Liver (tissue), 9 donors: ENCODE results near the gene XCR1. TPM values are rescaled to one million over a fixed set of nuclear protein-coding genes. Genes with fewer than 3 reads are reported as not detected.

Experiments
- DNase-seq: peaks from one replicate; pipeline ENCODE4 v3.0.0-alpha.2; 2017; ENCODE audit warnings: low spot score
- H3K27ac ChIP-seq, 2 donors: one replicate each; pipeline ENCODE4 v1.7.0; 2013; ENCODE audit warnings: inconsistent platforms in 2 of 2, low read length in 2 of 2, control low read depth in 1 of 2, low read depth in 1 of 2, mild to moderate bottlenecking in 1 of 2
- H3K27me3 ChIP-seq, 4 donors: one replicate each; pipeline versions ENCODE4 v1.6.1 to v1.7.0; 2013; ENCODE audit warnings: low read length in 3 of 4, inconsistent platforms in 1 of 4, mild to moderate bottlenecking in 1 of 4, moderate library complexity in 1 of 4; ENCODE audit not compliant: control insufficient read depth in 4 of 4, insufficient read depth in 4 of 4
- H3K36me3 ChIP-seq, 4 donors: one replicate each; pipeline versions ENCODE4 v1.6.1 to v1.7.0; 2013; ENCODE audit warnings: low read length in 3 of 4, mild to moderate bottlenecking in 3 of 4, low read depth in 1 of 4, moderate library complexity in 1 of 4; ENCODE audit not compliant: control insufficient read depth in 4 of 4, insufficient read depth in 3 of 4
- H3K4me1 ChIP-seq, 4 donors: one replicate each; pipeline versions ENCODE4 v1.6.1 to v1.7.0; 2013; ENCODE audit warnings: low read length in 3 of 4, mild to moderate bottlenecking in 3 of 4, moderate library complexity in 1 of 4; ENCODE audit not compliant: control insufficient read depth in 4 of 4, insufficient read depth in 4 of 4
- H3K4me3 ChIP-seq, 3 donors: one replicate each; pipeline versions ENCODE4 v1.6.1 to v1.7.0; 2013; ENCODE audit warnings: low read length in 3 of 3, control low read depth in 1 of 3, low read depth in 1 of 3, mild to moderate bottlenecking in 1 of 3
- H3K9ac ChIP-seq, 2 donors: one replicate each; pipeline ENCODE4 v1.7.0; 2013; ENCODE audit warnings: low read length in 2 of 2, mild to moderate bottlenecking in 2 of 2, moderate library complexity in 2 of 2, control low read depth in 1 of 2, low read depth in 1 of 2
- H3K9me3 ChIP-seq, 4 donors: one replicate each; pipeline versions ENCODE4 v1.6.1 to v1.7.0; 2013; ENCODE audit warnings: low read length in 3 of 4; ENCODE audit not compliant: control insufficient read depth in 4 of 4
- CTCF ChIP-seq: fragments of 150-350 bp; IDR thresholded peaks from 2 replicates; pipeline ENCODE4 v1.5.1; 2017; ENCODE audit warnings: improper control_type of control experiment, low read depth, low read length; ENCODE audit not compliant: missing input control
- FOXA1 ChIP-seq: IDR thresholded peaks from 2 replicates; pipeline ENCODE4 v1.6.1; 2016; ENCODE audit warnings: antibody characterized with exemption
- GABPA ChIP-seq, 2 donors: IDR thresholded peaks in 1 of 2; conservative IDR thresholded peaks in 1 of 2; 2 replicates each; pipeline ENCODE4 v1.6.1; 2016; ENCODE audit warnings: antibody characterized with exemption in 2 of 2, mild to moderate bottlenecking in 1 of 2, moderate library complexity in 1 of 2
- HNF4A ChIP-seq, 2 donors: conservative IDR thresholded peaks; 2 replicates each; pipeline ENCODE4 v1.6.1; 2016; ENCODE audit warnings: antibody characterized with exemption in 2 of 2, mild to moderate bottlenecking in 2 of 2
- HNF4G ChIP-seq: IDR thresholded peaks from 2 replicates; pipeline ENCODE4 v1.6.1; 2016; ENCODE audit warnings: antibody characterized with exemption
- JUND ChIP-seq, 2 donors: IDR thresholded peaks; 2 replicates each; pipeline ENCODE4 v1.6.1; 2016; ENCODE audit warnings: antibody characterized with exemption in 2 of 2
- MAX ChIP-seq: IDR thresholded peaks from 2 replicates; pipeline ENCODE4 v1.6.1; 2016; ENCODE audit warnings: antibody characterized with exemption
- NR2F2 ChIP-seq: IDR thresholded peaks from 2 replicates; pipeline ENCODE4 v1.6.1; 2016; ENCODE audit warnings: antibody characterized with exemption
- RAD21 ChIP-seq, 2 donors: IDR thresholded peaks; 2 replicates each; pipeline ENCODE4 v1.6.1; 2016; ENCODE audit warnings: antibody characterized with exemption in 2 of 2, mild to moderate bottlenecking in 2 of 2
- RXRA ChIP-seq, 2 donors: IDR thresholded peaks; 2 replicates each; pipeline ENCODE4 v1.6.1; 2017 to 2018; ENCODE audit warnings: antibody characterized with exemption in 2 of 2, mild to moderate bottlenecking in 1 of 2
- TAF1 ChIP-seq: conservative IDR thresholded peaks from 2 replicates; pipeline ENCODE4 v1.6.1; 2016; ENCODE audit warnings: antibody characterized with exemption, mild to moderate bottlenecking
- YY1 ChIP-seq: IDR thresholded peaks from 2 replicates; pipeline ENCODE4 v1.6.1; 2016; ENCODE audit warnings: antibody characterized with exemption, mild to moderate bottlenecking
- ZBTB33 ChIP-seq: IDR thresholded peaks from 2 replicates; pipeline ENCODE4 v1.6.1; 2016; ENCODE audit warnings: antibody characterized with exemption
- WGBS: extraction: QIAGEN DNeasy Blood & Tissue Kit; methylation state at CpG from one replicate; pipeline ENCODE4 v1.1.7; 2013; 5-methylcytosine and 5-hydroxymethylcytosine counted together
- polyA plus RNA-seq, 2 donors: library from polyadenylated mRNA; stranded (reverse) in 1 of 2; unstranded in 1 of 2; fragments of 200-250 nt in 1 of 2; fragments of >200 nt in 1 of 2; fragmentation: Nextera tagmentation in 1 of 2; extraction: Ambion mirVana in 1 of 2; gene quantifications; one replicate each; pipeline versions ENCODE4 v1.2.1 to v1.2.3, GENCODE V29; 2013 to 2015
- total RNA-seq, 2 donors: library from RNA; depleted of rRNA; stranded (reverse); fragments of >200 nt; gene quantifications; one replicate each; pipeline ENCODE4 v1.2.3, GENCODE V29; 2014
- TF ChIP-seq, protein P1 (sequence below): IDR thresholded peaks from 2 replicates; pipeline ENCODE4 v1.6.1; 2016; ENCODE audit warnings: antibody characterized with exemption
- TF ChIP-seq, protein P2 (sequence below): IDR thresholded peaks from 2 replicates; pipeline ENCODE4 v1.6.1; 2016; ENCODE audit warnings: antibody characterized with exemption, mild to moderate bottlenecking
- donor health status: healthy.
- donor health status: healthy.
- donor health status: healthy.
- donor health status: healthy.
- donor health status: healthy.

Gene XCR1
- total and polyA plus RNA-seq, 4 donors = under 0.01 to 0.08 (median 0.03) TPM; not detected in 1

DNA sequence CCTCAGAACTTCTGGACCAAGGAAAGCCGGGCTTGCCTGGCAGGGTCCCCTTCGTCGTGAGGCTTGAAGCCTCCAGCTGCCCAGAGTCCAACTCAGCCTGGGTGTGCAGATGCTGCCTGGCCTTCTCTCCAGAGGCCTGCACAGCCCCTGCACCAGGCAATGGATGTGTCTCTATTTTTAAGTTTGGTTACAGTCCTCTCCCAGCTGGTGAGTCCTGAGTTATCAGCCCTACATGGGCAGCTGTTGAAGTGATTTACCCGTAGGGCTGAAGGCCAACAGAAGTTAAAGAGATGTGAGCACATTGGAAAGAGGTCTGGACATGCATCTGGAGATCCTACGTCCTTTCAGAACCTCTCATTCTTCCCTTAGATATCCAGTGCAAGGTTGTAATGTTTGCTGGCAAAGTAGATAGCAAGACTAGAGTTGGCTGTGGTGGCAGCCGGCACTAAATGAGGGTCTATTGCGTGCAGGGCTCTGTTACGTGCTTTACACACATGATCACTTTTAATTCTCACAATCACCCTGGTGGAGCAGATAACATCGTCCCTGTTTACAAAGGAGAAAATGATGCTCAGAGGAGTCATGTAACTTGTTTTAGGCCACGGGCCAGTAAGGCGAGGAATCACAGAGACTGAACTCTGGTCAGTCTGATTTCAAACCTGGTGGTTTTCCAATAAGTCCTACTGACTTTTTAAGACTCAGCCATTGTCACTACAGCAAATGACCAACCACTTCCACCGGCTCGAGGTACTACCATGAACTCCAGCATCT is 41.6 kb downstream of the XCR1 start:
- TF ChIP-seq MAX (no peak), RXRA (IDR thresholded peaks at IDR 0.05) (no peak), HNF4A (conservative IDR thresholded peaks at IDR 0.05) (no peak), GABPA (IDR thresholded peaks at IDR 0.05 in 1 of 2, conservative IDR thresholded peaks at IDR 0.05 in 1 of 2) (no peak), ZBTB33 (no peak), HNF4G (no peak), TAF1 (no peak), JUND (IDR thresholded peaks at IDR 0.05) (no peak), FOXA1 (no peak), YY1 (no peak), CTCF (no peak), RAD21 (IDR thresholded peaks at IDR 0.05) (no peak), NR2F2 (no peak)
- TF ChIP-seq, protein P1, sequence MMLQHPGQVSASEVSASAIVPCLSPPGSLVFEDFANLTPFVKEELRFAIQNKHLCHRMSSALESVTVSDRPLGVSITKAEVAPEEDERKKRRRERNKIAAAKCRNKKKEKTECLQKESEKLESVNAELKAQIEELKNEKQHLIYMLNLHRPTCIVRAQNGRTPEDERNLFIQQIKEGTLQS = no peak
- TF ChIP-seq, protein P2, sequence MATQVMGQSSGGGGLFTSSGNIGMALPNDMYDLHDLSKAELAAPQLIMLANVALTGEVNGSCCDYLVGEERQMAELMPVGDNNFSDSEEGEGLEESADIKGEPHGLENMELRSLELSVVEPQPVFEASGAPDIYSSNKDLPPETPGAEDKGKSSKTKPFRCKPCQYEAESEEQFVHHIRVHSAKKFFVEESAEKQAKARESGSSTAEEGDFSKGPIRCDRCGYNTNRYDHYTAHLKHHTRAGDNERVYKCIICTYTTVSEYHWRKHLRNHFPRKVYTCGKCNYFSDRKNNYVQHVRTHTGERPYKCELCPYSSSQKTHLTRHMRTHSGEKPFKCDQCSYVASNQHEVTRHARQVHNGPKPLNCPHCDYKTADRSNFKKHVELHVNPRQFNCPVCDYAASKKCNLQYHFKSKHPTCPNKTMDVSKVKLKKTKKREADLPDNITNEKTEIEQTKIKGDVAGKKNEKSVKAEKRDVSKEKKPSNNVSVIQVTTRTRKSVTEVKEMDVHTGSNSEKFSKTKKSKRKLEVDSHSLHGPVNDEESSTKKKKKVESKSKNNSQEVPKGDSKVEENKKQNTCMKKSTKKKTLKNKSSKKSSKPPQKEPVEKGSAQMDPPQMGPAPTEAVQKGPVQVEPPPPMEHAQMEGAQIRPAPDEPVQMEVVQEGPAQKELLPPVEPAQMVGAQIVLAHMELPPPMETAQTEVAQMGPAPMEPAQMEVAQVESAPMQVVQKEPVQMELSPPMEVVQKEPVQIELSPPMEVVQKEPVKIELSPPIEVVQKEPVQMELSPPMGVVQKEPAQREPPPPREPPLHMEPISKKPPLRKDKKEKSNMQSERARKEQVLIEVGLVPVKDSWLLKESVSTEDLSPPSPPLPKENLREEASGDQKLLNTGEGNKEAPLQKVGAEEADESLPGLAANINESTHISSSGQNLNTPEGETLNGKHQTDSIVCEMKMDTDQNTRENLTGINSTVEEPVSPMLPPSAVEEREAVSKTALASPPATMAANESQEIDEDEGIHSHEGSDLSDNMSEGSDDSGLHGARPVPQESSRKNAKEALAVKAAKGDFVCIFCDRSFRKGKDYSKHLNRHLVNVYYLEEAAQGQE = no peak
- H3K9me3 ChIP-seq = no peaks in the 10 kb centered on the region
- no peak overlapping the region for H3K9ac ChIP-seq
- H3K4me1 ChIP-seq = peaks cover 31 to 59% (median 39%) of the 10 kb centered on the region in 4 donors
- peaks cover 0 to 28% (median 25%) of the 10 kb centered on the region in 4 donors for H3K36me3 ChIP-seq
- WGBS = 59% methylated on average over 13 of the region's 13 CpGs
- no peak for DNase-seq
- H3K27ac ChIP-seq = peak overlapping the region; percentile 92 to 98
- H3K27me3 ChIP-seq = no peaks in the 10 kb centered on the region
- H3K4me3 ChIP-seq = no peak overlapping the region
